GM18517 (cell line): ENCODE measurements around the gene ACHE.

Experiments
- ATAC-seq: cut with Tn5 transposase; IDR thresholded peaks from one replicate; pipeline ENCODE4 v1.9.1; 2021; ENCODE audit warnings: mild to moderate bottlenecking, moderate library complexity; ENCODE audit not compliant: unreplicated experiment

ACHE gene

DNA sequence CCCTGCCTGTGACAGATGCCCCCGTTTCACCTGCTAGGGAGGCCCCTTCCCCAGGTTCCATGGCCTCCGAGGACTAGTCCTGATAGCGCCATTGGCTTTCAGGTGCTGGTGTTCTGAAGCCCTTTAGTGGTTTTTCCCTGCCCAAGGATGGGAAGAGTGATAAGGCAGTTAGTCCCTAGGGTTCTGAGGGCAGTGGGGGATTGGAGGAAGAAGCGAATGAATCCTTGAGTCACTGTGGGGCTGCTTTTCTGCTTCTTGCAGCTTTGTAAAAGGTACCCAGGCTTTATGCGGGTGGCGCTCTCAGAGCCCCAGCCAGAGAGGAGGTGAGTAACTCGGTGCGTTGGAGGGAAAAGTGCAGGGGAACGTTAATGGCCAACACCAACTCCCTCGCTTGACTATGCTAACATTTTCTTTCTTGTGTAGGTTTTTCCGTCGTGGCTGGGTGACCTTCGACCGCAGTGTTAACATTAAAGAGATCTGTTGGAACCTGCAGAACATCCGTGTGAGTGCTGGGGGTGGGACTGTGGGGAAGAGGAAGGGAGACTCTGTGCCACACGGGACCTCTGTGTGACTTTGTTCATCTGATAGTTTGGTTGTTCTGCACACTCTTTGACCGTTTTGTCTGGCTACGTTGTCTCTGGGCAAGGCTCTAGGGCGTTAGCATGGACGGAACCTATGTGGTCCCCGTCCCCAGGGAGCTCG lies 10.1 kb downstream of the ACHE start:
- ATAC-seq: no peak

GRCh38 chr7:100884736-100885439 lies 10.8 kb downstream of the ACHE start:
- ATAC-seq: no peak

DNA sequence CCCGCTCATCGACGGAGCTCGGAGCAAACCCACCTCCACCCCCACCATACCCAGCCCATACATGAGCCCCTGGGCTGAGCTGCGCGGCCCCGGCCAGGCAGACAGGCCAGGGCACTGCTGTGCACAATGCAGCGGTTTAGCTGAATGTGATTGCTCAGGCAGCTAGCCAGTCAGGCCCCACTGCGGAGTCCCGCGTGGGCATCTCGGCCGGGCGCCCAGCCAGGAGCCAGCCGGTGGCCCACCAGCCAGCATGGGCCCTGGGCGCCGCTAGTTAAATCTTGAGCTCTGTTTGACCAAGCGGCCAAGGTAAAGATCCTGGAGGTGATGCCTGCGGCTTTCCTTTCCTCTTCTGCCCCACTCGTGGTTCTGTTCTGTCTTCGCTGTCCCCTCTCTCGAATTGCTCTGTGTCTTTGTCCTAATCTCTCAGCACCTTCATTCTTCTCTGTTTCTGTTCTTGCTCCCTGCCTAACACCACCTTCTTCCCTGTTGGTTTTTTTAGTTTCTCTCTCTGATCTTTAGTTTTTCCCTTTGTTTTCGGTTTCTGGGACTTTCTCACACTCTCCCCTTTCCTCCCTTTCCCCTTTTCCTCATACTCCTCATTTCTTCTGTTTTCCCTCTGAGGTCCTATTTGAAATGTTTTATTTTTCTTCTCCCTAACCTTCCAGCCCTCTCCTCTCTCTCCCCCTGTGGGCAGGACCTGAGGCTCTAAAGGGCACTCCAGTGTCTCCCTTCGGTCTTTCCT lies 12.7 kb downstream of the ACHE start:
- no peak for ATAC-seq

DNA sequence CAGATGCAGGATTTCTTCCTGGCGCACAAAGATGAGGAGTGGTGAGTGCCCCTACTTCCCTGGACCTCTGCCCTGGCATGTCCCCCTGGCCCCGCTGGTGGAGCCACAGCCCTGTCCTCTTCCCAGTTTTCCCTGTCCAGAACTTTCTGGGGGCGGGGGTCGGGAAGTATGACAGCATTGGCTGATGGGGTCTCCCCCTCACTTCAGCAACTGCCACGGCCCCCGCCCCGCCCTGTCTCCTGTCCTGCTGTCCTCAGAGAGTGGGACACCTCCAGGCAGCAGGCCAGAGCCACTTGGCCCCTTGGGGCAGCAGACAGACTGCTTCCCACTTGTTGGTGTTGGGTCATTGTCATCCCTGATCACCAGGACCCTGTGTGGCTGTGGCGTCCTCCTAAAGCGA lies 13.5 kb downstream of the ACHE start:
- no peak for ATAC-seq

DNA sequence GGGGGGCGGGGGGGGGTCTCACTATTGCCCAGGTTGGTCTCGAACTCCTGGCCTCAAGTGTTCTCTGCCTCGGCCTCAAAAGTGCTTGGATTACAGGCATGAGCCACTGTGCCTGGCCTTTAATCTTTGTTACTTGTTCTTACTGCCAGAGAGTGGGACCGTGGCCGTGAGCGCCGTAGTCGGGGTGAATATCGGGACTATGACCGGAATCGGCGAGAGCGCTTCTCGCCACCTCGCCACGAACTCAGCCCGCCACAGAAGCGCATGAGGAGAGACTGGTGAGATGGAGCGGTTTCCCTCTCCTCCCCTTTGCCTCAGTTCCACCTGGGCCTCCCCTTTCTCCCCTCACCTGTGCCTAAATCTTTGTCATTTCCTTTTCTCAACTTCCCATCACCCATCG lies 14.6 kb downstream of the ACHE start:
- no peak for ATAC-seq

DNA sequence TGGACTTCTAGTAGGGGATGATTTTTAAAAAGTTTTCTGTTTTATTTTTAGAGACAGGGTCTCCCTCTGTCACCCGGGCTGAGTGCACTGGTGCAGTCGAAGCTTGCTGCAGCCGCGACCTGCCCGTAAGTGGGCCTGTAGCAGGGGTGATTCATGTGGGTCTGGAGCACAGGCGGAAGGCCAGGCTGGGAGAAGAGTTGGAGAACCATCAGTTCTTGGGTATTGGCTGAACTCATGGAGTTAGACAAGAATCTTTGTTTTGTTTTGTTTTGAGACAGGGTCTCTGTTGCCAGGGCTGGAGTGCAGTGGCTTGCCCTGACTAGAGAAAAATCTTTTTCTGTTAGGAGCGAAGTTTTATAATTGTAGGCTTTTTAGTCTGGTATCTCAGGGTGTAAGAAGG lies 15.0 kb downstream of the ACHE start:
- no peak for ATAC-seq

GRCh38 chr7:100879685-100880261 lies 15.9 kb downstream of the ACHE start:
- ATAC-seq: no peak

DNA sequence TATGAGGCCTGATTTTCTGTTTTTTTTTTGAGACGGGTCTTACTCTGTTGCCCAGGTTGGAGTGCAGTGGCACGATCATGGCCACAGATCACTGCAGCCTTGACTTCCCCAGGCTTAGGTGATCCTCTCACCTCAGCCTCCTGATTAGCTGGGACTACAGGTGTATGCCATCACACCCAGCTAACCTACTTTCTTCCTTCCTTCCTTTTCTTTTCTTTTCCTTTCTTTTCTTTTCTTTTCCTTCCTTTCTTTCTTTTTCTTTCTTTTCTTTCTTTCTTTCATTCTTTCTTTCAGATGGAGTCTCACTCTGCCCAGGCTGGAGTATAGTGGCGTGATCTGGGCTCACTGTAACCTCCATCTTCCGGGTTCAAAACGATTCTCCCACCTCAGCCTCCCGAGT lies 17.0 kb downstream of the ACHE start:
- ATAC-seq: no peak

DNA sequence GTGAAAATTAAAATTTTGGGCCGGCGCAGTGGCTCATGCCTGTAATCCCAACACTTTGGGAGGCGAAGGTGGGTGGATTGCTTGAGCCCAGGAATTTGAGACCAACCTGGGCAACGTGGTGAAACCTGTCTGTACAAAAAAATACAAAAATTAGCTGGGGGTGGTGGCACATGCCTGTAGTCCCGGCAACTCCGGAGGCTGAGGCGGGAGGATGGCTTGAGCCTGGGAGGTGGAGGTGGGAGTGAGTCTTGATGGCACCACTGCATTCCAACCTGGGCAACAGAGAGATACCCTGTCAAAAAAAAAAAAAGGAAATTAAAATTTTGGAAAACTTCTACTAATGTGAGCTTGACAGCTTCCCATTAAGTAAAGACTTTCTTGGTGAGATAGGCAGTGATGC lies 17.7 kb downstream of the ACHE start:
- no peak for ATAC-seq

- no peak for ATAC-seq
Measured at GRCh38 chr7:100875356-100875751, 20.3 kb downstream of the ACHE start.

DNA sequence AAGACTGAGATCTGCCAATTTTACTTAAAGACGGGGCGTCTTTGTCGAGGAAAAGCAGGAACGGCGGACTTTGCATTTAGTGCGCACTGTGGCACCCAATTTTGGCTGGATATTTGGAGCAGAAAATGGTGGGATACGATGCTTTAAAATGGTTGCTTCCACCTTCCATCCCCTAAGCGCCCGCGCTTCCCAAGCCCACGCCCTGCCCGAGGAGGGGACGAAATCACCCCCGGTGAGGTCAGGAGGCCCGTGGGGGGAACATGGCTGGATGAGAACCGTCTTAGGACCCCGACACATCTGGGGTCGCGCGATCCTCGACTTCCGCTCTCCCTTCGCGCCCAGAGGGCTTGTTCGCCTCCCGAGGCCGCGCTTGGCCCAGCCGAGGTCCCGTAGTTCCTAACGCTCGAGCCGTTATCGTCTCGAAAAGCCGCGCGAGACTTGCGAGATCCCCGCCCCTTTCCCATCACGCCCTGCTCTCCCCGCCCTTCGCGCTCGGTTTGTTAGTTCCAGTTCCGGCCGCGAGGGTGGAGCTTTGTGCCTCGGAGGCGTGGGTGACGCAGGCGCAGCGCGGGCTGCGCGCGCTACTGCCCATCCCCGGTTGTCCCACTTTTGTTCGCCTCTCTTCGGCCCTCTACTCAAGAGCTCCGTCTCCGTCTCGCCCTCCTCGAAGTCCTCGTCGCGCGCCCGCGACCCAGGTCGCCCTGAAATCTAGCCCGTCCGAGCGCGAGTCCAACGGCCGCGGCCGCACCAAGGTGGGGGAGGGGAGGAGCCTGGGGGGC lies 20.9 kb downstream of the ACHE start, which contains the start of gene SRRT:
Gene SRRT, plus strand, starts transcription at position 527 of the 779 bp plus-strand sequence. CDS start 488 bp downstream, outside the sequence.
- peak; percentile 70 for ATAC-seq

GRCh38 chr7:100874300-100874576 lies 21.4 kb downstream of the ACHE start:
- no peak for ATAC-seq

DNA sequence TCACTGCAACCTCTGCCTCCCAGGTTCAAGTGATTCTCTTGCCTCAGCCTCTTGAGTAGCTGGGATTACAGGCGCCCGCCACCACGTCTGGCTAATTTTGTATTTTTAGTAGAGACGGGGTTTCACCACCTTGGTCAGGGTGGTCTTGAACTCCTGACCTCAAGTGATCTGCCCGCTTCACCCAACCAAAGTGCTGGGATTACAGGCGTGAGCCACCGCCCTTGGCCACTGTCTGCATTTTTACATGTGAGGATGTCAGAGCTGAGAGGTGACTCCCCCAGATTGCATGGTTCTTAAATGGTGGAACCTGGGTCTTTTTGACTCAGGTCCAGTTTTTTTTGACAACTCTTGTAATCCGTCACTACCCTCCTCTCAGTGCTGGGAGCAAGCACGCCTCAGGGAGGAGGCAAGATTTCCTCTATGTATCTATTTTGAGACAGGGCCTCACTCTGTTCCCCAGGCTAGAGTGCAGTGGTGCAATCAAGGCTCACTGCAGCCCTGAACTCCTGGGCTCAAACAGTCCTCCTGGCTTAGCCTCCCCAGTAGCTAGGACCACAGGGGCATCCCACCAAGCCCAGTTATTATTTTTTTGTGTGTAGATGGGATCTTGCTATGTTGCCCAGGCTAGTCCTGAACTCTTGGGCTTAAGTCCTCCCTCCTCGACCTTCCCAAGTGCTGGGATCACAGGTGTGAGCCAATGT lies 21.9 kb downstream of the ACHE start:
- no peak for ATAC-seq

GRCh38 chr7:100867776-100868485 lies 27.8 kb downstream of the ACHE start:
- ATAC-seq: no peak

DNA sequence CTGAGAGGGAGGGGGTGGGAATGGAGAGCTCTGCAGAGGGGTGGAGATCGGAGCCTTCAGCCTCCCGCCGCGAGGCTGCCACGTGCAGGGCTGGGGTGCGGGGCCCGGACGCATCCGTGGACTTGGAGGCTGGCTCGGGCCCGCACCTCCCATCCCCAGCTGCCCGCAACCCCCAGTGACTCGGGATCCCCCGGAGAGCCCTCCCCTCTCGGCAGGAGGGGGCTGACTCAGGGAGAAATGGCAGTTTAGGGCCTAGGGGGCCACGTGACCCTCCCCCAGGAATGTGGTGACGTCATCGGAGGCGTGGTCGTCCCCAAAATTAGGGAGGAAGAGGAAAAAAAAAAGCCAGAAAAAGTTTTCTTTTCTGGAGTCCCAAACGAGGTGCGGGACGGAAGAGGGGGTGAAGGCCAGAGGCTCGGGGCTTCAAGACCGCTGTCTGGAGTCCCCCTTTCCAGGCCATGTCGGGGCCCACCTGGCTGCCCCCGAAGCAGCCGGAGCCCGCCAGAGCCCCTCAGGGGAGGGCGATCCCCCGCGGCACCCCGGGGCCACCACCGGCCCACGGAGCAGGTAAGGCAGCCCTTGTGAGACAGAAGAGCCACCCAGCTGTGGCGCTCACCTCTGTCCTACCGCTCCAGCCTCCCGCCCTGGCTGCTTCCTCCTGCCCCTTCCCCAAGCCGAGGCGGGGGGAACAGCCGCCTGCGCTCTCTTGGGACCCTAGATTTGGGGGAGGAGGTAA lies 28.5 kb downstream of the ACHE start, which contains the start of gene TRIP6:
Gene TRIP6, plus strand, starts transcription at position 348 of the 736 bp plus-strand sequence. Its CDS starts 111 bp downstream, at position 459.
- no peak for ATAC-seq

DNA sequence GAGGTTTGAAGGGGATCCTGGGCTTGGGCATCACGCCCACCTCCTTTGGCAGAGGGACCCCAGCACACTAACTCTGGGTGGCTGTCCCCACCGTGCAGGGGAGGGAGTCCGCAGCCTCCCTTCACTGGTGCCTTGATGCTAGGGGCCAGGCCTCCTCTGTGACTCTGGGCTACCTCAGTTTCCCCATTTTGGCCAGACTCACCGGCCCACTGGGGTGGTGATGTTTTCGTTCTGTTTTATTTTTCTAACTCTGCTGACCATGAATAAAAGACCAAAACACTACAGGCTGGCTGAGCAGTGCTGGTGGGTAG lies 29.0 kb downstream of the ACHE start:
- ATAC-seq: no peak

- no peak for ATAC-seq
Measured at GRCh38 chr7:100865938-100866728, 29.6 kb downstream of the ACHE start.

GRCh38 chr7:100865372-100865911 lies 30.2 kb downstream of the ACHE start:
- no peak for ATAC-seq
